T-helper 1 cell treated with Interleukin-12 subunit alpha and Interleukin-12 subunit beta and Interleukin-4 antibody, amounts not matched to agents 30 ng/mL and 1 ng/mL, for 36 hours (primary cell): Measurements from ENCODE around the gene NR1H4. TPM values are rescaled to one million over a fixed set of nuclear protein-coding genes. Genes with fewer than 3 reads are reported as not detected.
"Not testable (repeated sequence)": the region's sequence is repeated elsewhere in the genome, so short reads cannot be mapped to it uniquely, and the experiment has no call there.

Experiments used
- intact Hi-C: fragments of 100-400 bp; cut with micrococcal nuclease; formaldehyde crosslinking; loops from one replicate; pipeline ENCODE4 v1.15.1; 2024
- total RNA-seq: library from RNA; stranded (reverse); gene quantifications from 2 replicates; pipeline ENCODE4 v1.2.3, GENCODE V29; 2022

NR1H4 gene
- total RNA-seq, 1 donor from 2014 or later: not detected

GRCh38 chr12:100472325-100472724, 1.3 kb upstream of the NR1H4 start:
- intact Hi-C loops: no loop called here

DNA sequence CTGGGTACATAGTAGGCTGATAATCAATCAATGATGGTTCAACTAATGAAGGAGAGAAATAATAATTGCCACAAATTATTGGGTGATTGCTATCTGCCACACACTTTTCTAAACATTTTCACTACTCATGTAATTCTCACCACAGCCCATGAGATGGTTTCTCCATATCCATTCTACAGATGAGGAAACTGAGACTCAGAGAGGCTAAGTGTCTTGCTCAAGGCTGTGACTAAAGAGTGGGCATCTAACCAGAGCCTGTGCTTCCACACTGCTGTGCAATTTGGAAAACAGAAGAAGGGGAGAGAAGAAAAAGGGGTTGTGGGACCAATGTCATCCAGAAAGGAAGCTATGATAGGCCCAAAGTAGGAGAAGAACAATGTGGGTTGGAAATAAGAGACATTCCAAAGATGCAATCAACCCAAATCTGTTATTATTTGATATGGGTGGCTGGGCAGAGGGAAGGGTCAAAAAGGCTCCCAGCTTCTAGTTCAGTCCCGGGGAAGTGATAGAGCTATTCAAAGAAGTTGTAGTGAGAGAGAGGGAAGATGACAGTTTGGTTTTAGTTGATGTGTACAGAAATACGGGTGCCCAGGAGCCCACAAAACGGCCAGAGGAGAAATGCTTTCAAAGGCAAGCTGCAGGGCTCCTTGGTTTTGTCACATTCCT, 483 bp upstream of the NR1H4 start:
- intact Hi-C loops: no loop called here

DNA sequence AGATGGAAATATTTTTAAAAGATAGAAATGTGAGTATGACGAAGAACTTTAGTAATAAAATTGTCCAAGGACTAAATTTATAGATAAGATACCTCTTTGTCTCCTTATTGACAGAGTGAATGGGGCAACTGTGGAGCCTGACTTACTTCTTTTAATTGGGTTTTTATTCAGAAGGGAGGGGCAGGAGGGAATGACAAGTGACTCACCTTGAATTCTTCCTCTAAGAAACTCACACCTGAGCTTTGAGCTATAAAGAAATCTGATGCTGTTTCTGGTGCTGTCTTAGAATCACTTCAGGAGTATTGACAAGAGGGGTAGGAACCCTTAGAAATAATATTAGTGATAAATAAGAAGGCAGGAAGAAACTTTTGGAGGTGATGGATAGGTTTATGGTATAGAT, 951 bp downstream of the NR1H4 start:
- intact Hi-C loops: no loop called here

- intact Hi-C loops: no loop called here
Measured at GRCh38 chr12:100476013-100476751, 2.5 kb downstream of the NR1H4 start.

GRCh38 chr12:100481021-100481420, 7.4 kb downstream of the NR1H4 start:
- intact Hi-C loops: no loop called here

DNA sequence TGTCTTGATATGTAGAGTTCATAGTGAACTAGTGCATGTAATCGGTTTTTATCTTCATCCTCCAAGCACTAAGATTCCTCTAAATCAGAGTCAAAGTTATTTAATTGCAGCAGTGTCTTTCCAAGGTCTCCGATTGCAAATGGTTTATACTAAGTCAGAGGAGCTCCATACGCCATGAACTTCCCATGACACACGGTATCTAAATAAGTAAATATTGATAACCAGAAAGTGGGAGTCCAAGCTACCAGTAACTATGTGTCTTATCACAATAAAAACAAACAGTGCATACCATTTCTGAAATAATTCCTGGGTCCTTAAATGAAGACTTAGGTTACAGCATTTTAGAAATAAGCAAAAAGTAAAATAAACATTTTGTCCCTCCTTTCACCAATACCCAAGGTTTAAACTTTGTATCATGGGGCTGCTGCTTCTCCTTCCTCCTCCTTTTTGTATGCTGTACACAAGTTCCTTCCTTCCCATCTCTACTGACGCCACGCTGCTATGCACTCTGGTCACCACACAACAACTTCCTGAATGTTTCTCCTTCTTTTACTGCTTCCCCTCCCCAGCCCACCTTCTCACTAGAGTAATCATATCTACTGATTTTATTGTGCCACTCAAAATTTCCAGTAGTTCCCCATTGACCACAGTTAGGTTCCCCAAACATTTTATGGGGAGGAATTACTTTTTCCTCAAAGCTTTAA, 10.7 kb downstream of the NR1H4 start:
- intact Hi-C loops: no loop called here

DNA sequence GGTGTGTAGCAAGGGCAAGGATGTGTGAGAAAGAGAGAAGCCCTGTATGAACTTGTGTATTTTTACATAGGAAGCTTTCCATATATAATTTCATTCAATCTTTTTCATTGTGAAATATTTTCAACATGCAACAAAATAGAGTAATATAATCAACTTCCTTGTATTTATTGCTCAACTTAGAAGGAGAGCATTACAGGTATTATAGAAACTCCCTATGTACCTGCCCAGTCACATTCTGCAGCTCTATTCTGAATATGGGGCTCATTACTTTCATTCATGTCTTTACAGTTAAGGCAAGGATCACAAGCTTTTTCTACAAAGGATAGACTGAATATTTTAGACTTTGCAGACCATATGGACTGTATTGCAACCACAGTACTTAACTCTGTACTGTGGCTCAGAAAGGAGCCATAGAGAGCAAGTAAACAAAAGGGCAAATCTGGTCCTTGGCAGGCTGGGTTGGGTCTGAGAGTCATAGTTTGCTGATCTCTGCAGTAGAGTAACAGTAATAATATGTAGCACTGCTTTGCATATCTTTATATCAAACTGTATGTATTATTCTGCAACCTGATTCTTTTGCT, 11.3 kb downstream of the NR1H4 start:
- intact Hi-C loops: no loop called here

GRCh38 chr12:100485983-100486382, 12.3 kb downstream of the NR1H4 start:
- intact Hi-C loops: no loop called here

- intact Hi-C loops: no loop called here
Measured at GRCh38 chr12:100489251-100489820, 15.7 kb downstream of the NR1H4 start.

GRCh38 chr12:100490056-100490455, 16.4 kb downstream of the NR1H4 start:
- intact Hi-C loops: no loop called here

DNA sequence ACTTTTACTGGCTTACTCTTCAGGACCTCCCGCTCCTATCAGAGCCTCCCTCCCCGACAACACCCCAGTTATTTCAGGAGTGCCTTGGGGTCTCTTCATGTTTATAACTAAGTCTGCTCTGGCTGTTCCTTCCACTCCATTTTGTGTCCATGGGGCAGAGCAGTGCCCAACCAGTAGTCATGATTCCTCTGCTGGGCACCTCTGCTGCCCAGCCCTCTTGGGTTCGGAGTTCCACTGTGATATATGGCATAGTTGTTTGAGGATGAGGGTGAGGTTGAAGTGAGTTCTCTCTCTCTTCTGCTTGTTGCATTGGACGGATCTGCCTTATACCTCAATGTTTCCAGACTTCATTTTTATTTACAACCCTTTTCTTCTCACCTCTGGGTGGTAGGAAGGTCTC, 17.4 kb downstream of the NR1H4 start:
- intact Hi-C loops: no loop called here

DNA sequence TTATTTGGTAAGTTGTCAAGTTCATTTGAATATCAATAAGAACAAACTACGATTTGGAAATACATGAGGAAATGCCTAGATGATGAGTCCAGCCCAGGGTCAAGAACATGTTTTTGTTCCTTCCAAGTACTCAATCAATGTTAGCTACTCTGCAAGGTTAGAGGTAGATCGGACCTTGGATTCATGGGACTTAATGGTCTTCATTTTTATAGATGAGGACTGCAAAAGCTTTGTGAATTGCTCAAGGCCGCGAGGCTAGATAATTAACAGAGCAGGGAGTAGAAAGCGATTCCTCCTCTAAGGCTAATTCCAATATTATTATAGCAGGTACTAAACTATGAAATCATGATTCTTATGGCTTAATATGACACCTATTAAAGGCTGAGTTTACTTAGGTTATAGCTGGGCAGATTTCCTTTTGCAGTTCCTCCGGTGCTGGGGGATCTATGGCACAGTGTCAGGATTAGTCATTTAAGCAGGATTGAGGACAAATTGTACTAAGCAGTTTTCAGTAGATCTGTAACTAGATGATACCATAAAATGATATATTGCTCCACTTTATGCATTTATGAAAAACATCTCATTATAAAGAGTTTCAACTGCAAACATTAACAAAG, 19.8 kb downstream of the NR1H4 start:
- intact Hi-C loops: no loop called here

DNA sequence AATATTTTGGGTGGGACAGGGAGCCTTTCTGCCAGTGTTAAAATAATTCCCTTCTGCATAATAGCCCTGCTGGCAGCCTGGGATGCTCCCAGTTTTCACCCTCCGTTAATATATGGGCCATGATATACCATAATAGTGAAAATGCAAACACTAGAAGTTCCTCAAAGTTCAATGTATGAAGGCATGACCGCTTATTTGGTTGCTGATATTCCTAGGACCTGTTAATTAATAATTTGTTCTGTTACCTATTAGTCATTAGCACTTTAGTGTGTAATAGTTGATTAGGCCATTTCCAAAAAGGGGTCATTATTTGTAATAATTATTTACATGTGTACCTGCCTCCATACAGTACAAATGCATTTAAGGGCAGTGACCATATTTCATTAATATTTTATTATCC, 20.4 kb downstream of the NR1H4 start:
- intact Hi-C loops: no loop called here

DNA sequence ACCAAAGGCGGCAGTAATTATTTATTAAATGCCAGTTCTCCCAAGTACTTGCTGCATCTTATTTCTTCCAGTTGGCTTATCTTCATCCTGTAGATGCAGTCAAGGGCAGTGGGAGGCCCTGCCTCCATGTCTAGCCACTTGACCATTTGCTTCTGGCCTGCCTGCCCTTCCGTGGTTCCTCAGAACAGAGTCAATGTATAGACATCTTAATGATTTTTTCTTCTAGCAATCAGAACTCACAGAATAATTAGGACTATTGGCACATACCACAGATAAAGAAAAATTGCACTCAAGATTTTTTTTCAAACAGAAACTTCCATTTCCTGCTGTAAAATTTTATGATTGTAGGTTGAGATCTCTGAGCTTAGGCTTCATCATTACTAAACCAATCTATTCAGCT, 20.9 kb downstream of the NR1H4 start:
- intact Hi-C loops: no loop called here

DNA sequence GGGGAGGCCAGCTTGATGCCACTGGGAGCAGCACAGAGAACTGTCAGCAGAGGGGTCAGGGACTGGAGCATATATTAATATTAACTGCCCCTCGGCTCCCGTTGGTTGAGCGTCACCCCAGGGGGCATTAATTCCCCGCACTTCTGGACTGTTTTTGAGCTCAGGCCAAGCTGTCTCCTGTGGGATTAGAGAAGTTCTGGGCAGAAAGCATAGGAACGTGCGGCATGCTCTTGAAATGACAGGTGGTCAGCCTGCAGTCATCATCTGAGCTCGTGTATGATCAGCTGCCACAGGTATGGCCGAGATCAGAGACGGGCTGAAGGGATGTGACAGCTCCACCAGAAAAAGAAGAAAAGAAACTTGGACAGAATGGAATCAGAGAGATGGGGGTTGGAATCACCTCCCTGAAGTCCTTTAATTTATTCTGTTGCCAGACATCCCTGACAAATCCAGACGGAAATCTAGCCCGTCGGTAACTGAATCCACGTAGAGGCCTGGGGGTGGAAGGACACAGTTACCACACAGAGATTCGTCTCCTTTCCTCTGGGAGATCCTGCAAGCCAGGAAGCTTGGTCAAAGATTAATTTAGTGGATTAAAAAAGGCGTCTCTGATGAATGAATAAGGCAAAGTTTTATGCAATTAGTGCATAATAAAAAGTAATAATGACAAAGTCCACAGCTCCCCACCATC, 23.6 kb downstream of the NR1H4 start:
- intact Hi-C loops: no loop called here

DNA sequence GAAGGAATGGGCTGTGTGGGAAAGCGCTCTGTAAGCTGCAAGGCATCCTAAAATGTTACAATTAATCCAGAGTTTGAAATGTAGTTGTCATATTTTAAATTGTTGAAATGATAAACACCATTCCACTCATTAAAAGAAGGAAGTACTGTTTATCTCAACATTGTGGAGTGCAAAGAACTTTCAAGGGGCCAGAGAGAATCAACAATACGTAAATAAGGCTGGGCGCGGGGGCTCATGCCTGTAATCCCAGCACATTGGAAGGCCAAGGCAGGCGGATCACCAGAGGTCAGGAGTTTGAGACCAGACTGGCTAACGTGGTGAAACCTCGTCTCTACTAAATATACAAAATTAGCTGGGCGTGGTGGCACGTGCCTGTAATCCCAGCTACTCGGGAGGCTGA, 24.5 kb downstream of the NR1H4 start:
- intact Hi-C loops: no loop called here

DNA sequence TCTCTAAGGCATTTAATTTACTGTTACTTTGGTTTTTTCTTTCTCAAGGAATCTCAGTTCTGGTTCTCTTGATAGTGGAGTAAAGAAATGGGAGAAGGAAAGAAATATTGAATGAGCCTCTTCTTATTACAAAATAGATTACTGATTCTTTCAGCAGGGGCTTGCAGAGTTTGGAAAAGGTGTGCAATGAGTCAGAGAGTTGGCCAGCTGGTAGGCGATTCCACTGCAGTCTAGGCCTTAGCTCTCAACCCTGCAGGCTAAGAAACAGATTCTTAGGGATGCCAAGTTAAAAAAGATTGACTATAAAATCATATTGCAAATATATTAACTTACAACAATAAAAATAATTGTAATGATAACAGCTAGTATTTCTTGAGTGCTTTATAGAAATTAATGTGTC, 25.8 kb downstream of the NR1H4 start:
- intact Hi-C loops: no loop called here

GRCh38 chr12:100502718-100503117, 29.1 kb downstream of the NR1H4 start:
- intact Hi-C loops: not testable (repeated sequence)

GRCh38 chr12:100503228-100503628, 29.6 kb downstream of the NR1H4 start:
- intact Hi-C loops: no loop called here

GRCh38 chr12:100504804-100505203, 31.1 kb downstream of the NR1H4 start:
- intact Hi-C loops: no loop called here

DNA sequence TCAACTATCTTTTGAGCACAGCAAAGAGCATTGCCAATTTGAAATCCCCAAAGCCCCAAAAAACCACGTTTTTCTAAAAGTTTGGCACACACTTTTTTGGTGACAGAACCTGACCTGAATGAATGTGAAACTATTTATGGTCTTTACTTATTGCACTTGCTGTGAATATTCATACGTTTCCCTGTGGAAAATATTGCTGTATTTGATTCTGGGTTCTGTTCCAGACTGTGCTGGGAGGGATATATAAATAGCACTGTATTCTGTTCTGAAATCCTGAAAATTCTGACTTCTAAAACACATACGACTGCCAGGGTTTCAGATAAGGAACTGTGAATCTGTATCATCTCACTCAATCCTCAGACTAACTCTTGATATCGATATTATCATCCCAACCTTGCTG, 35.1 kb downstream of the NR1H4 start:
- intact Hi-C loops: no loop called here
